CD14-positive monocyte (primary cell): ENCODE data around the gene CCDC88B. TPM values are rescaled to one million over a fixed set of nuclear protein-coding genes. Genes with fewer than 3 reads are reported as not detected.

Experiments used
- DNase-seq, 3 donors: peaks; one replicate each; pipeline ENCODE4 v3.0.0-alpha.2; 2011 to 2022
- H2AFZ ChIP-seq: 2 replicates; pipeline ENCODE4 v1.6.0; 2012; ENCODE audit warnings: mild to moderate bottlenecking, low read depth, low read length, inconsistent platforms; ENCODE audit not compliant: insufficient read depth, poor library complexity, severe bottlenecking
- H3K27ac ChIP-seq, 2 donors: 1 replicate in 1 of 2; 2 replicates in 1 of 2; pipeline ENCODE4 v1.5.1; 2012 to 2013; ENCODE audit warnings: low read length in 2 of 2, control low read depth in 1 of 2, inconsistent platforms in 1 of 2, low read depth in 1 of 2, mild to moderate bottlenecking in 1 of 2
- H3K27me3 ChIP-seq, 2 donors: one replicate each; pipeline versions ENCODE4 v1.6.0 to v1.6.1; 2011 to 2013; ENCODE audit warnings: low read length in 2 of 2; ENCODE audit not compliant: control insufficient read depth in 2 of 2, insufficient read depth in 2 of 2
- H3K36me3 ChIP-seq, 2 donors: replicated peaks in 1 of 2; 1 replicate in 1 of 2; 2 replicates in 1 of 2; pipeline versions ENCODE4 v1.5.1 to v1.6.1; 2012 to 2013; ENCODE audit warnings: low read length in 2 of 2, control low read depth in 1 of 2, inconsistent platforms in 1 of 2, mild to moderate bottlenecking in 1 of 2; ENCODE audit not compliant: insufficient read depth in 2 of 2, control insufficient read depth in 1 of 2
- H3K4me1 ChIP-seq, 2 donors: 1 replicate in 1 of 2; 2 replicates in 1 of 2; pipeline versions ENCODE4 v1.5.1 to v1.6.1; 2012 to 2013; ENCODE audit warnings: low read length in 2 of 2, control low read depth in 1 of 2, inconsistent platforms in 1 of 2, mild to moderate bottlenecking in 1 of 2, moderate library complexity in 1 of 2; ENCODE audit not compliant: insufficient read depth in 2 of 2, control insufficient read depth in 1 of 2
- H3K4me2 ChIP-seq: replicated peaks from 2 replicates; pipeline ENCODE3; 2012; ENCODE audit warnings: low read length, moderate library complexity, mild to moderate bottlenecking; ENCODE audit not compliant: poor library complexity, severe bottlenecking; ENCODE audit errors: extremely low read depth
- H3K4me3 ChIP-seq, 3 experiments: fragments of 200-600 bp in 1 of 3; sonication (generic) in 1 of 3; replicated peaks in 1 of 3; 1 replicate in 2 of 3; 2 replicates in 1 of 3; pipeline ENCODE4 v1.5.1; 2011 to 2013; ENCODE audit warnings: low read length in 3 of 3, mild to moderate bottlenecking in 3 of 3, control low read depth in 2 of 3, low read depth in 2 of 3, inconsistent platforms in 1 of 3, moderate library complexity in 1 of 3
- H3K79me2 ChIP-seq: 2 replicates; pipeline ENCODE4 v1.6.0; 2012; ENCODE audit warnings: mild to moderate bottlenecking, control low read depth, inconsistent platforms, low read length, moderate library complexity; ENCODE audit not compliant: insufficient read depth
- H3K9ac ChIP-seq: 2 replicates; pipeline ENCODE4 v1.6.0; 2017; ENCODE audit warnings: low read length, mild to moderate bottlenecking; ENCODE audit not compliant: insufficient read depth, poor library complexity, severe bottlenecking
- H3K9me3 ChIP-seq, 2 donors: replicated peaks in 1 of 2; 1 replicate in 1 of 2; 2 replicates in 1 of 2; pipeline versions ENCODE4 v1.5.1 to v1.6.1; 2012 to 2013; ENCODE audit warnings: low read length in 2 of 2, control low read depth in 1 of 2; ENCODE audit not compliant: control insufficient read depth in 1 of 2, insufficient read depth in 1 of 2
- H4K20me1 ChIP-seq: 2 replicates; pipeline ENCODE4 v1.6.0; 2012; ENCODE audit warnings: mild to moderate bottlenecking, low read length, control low read depth, moderate library complexity; ENCODE audit not compliant: insufficient read depth
- H3K27ac Mint-ChIP-seq, 7 donors: one replicate each; pipeline ENCODE4 v1.8.0; 2020; ENCODE audit warnings: mild to moderate bottlenecking in 7 of 7, mixed read lengths in 7 of 7, moderate library complexity in 6 of 7, inconsistent platforms in 2 of 7
- H3K27me3 Mint-ChIP-seq, 3 donors: one replicate each; pipeline ENCODE4 v1.8.0; 2021 to 2022; ENCODE audit warnings: low read depth in 3 of 3, mild to moderate bottlenecking in 3 of 3, mixed read lengths in 3 of 3, moderate library complexity in 3 of 3, inconsistent platforms in 1 of 3
- H3K36me3 Mint-ChIP-seq, 2 donors: one replicate each; pipeline ENCODE4 v1.8.0; 2020; ENCODE audit warnings: mixed read lengths in 2 of 2, inconsistent platforms in 1 of 2, mild to moderate bottlenecking in 1 of 2
- H3K4me1 Mint-ChIP-seq: one replicate; pipeline ENCODE4 v1.8.0; 2020; ENCODE audit warnings: mild to moderate bottlenecking, mixed read lengths
- H3K4me3 Mint-ChIP-seq, 2 donors: one replicate each; pipeline ENCODE4 v1.8.0; 2020; ENCODE audit warnings: mild to moderate bottlenecking in 2 of 2, mixed read lengths in 2 of 2, moderate library complexity in 1 of 2
- H3K9me3 Mint-ChIP-seq, 7 donors: one replicate each; pipeline ENCODE4 v1.8.0; 2020 to 2022; ENCODE audit warnings: mixed read lengths in 7 of 7, mild to moderate bottlenecking in 6 of 7, moderate library complexity in 6 of 7, inconsistent platforms in 2 of 7
- CTCF ChIP-seq: fragments of 200-600 bp; IDR thresholded peaks from one replicate; pipeline ENCODE4 v1.8.0; 2022; ENCODE audit warnings: antibody characterized with exemption, mild to moderate bottlenecking
- WGBS: methylation state at CpG from one replicate; pipeline ENCODE4 v1.1.5; 2013; ENCODE audit warnings: missing lambda C conversion rate; ENCODE audit not compliant: insufficient coverage; 5-methylcytosine and 5-hydroxymethylcytosine counted together
- intact Hi-C, 2 donors: fragments of 100-400 bp; cut with micrococcal nuclease; formaldehyde crosslinking; loops; one replicate each; pipeline versions ENCODE4 v1.15.0 to v1.15.1; 2023
- polyA plus RNA-seq, 3 donors: library from polyadenylated mRNA; depleted of rRNA in 1 of 3; unstranded in 2 of 3; stranded (reverse) in 1 of 3; fragments of 300-500 nt in 2 of 3; fragments of >200 nt in 1 of 3; fragmentation: Illumina TruSeq in 2 of 3; gene quantifications; 1 replicate in 2 of 3; 2 replicates in 1 of 3; pipeline ENCODE4 v1.2.3, GENCODE V29; 2012 to 2021

CCDC88B gene
- polyA plus RNA-seq, 3 donors = 8.2 to 215 (median 18.9) TPM

- 96% methylated on average over 7 of the region's 7 CpGs for whole genome bisulfite sequencing
- H3K79me2 ChIP-seq = no peaks in the 10 kb centered on the region
- intact Hi-C loops = no loop called here
These were observed 36.1 kb downstream of the CCDC88B start for GRCh38 chr11:64376071-64376470.

GRCh38 chr11:64378335-64378880 is 38.4 kb downstream of the CCDC88B start:
- H2AFZ ChIP-seq = no peak overlapping the region
- H4K20me1 ChIP-seq = no peaks in the 10 kb centered on the region
- Mint-ChIP-seq H3K4me1 (peaks cover 5% of the 10 kb centered on the region), H3K9me3 (peaks cover 0 to 2% (median 0%) of the 10 kb centered on the region in 7 donors), H3K36me3 (no peaks in the 10 kb centered on the region), H3K27ac (no peak overlapping the region), H3K4me3 (no peak overlapping the region), H3K27me3 (peaks cover 0 to 3% (median 1%) of the 10 kb centered on the region in 3 donors)
- H3K4me2 ChIP-seq = no peak overlapping the region
- H3K4me3 ChIP-seq = no peak overlapping the region
- intact Hi-C loops = no loop called here
- peaks cover 5% of the 10 kb centered on the region in 2 donors for H3K4me1 ChIP-seq
- H3K27me3 ChIP-seq = no peaks in the 10 kb centered on the region
- no peak for TF ChIP-seq CTCF
- WGBS = 96% methylated on average over 7 of the region's 14 CpGs
- no peaks in the 10 kb centered on the region for H3K36me3 ChIP-seq
- H3K9ac ChIP-seq = no peak overlapping the region
- H3K27ac ChIP-seq = no peak overlapping the region
- no peaks in the 10 kb centered on the region for H3K9me3 ChIP-seq
- H3K79me2 ChIP-seq = no peaks in the 10 kb centered on the region
- DNase-seq = no peak

More at GRCh38 chr11:64376071-64376470, 36.1 kb downstream of the CCDC88B start:
- Histone ChIP-seq H3K36me3 (peaks cover 0 to 15% of the 10 kb centered on the region in 2 donors), H3K27me3 (no peaks in the 10 kb centered on the region), H3K4me2 (no peak overlapping the region), H3K27ac (no peak overlapping the region), H4K20me1 (peaks cover 8% of the 10 kb centered on the region), H3K4me3 (no peak overlapping the region), H2AFZ (no peak overlapping the region), H3K4me1 (peaks cover 10 to 12% of the 10 kb centered on the region in 2 donors), H3K9me3 (no peaks in the 10 kb centered on the region), H3K9ac (no peak overlapping the region)
- Mint-ChIP-seq H3K36me3 (peaks cover 5 to 8% of the 10 kb centered on the region in 2 donors), H3K27ac (no peak overlapping the region), H3K4me1 (peaks cover 12% of the 10 kb centered on the region), H3K27me3 (peaks cover 0 to 3% (median 0%) of the 10 kb centered on the region in 3 donors), H3K4me3 (no peak overlapping the region), H3K9me3 (peaks cover 0 to 5% (median 3%) of the 10 kb centered on the region in 7 donors)
- no peak for DNase-seq
- no peak for TF ChIP-seq CTCF
